Loucy (cell line): ENCODE data around the gene RANBP3.

Experiments used
- EZH2phosphoT487 ChIP-seq: fragments of 200-600 bp; IDR thresholded peaks from 2 replicates; pipeline ENCODE4 v1.6.1; 2018; ENCODE audit warnings: antibody characterized with exemption, mild to moderate bottlenecking, moderate library complexity, borderline replicate concordance
- TF ChIP-seq, protein P1 (sequence below): fragments of 200-600 bp; sonication (generic); conservative IDR thresholded peaks from 2 replicates; pipeline ENCODE4 v1.5.1; 2014; ENCODE audit warnings: mild to moderate bottlenecking, antibody characterized with exemption, low read length

- TF ChIP-seq, protein P1, sequence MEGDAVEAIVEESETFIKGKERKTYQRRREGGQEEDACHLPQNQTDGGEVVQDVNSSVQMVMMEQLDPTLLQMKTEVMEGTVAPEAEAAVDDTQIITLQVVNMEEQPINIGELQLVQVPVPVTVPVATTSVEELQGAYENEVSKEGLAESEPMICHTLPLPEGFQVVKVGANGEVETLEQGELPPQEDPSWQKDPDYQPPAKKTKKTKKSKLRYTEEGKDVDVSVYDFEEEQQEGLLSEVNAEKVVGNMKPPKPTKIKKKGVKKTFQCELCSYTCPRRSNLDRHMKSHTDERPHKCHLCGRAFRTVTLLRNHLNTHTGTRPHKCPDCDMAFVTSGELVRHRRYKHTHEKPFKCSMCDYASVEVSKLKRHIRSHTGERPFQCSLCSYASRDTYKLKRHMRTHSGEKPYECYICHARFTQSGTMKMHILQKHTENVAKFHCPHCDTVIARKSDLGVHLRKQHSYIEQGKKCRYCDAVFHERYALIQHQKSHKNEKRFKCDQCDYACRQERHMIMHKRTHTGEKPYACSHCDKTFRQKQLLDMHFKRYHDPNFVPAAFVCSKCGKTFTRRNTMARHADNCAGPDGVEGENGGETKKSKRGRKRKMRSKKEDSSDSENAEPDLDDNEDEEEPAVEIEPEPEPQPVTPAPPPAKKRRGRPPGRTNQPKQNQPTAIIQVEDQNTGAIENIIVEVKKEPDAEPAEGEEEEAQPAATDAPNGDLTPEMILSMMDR, result no peak
- no peak for TF ChIP-seq EZH2phosphoT487
Measured at GRCh38 chr19:5957170-5957569, 20.8 kb downstream of the RANBP3 start.
